ENCODE results near the gene NACC2.
A peak's percentile ranks its signal among the peaks of the same experiment; 100 is the strongest.

Gene NACC2

GRCh38 chr9:136051837-136052471 is 43.1 kb downstream of the NACC2 start:
- H3K36me3 ChIP-seq (ENCODE audit: control insufficient read depth in 5 of 5, insufficient read depth in 5 of 5, low read length in 5 of 5), result peaks cover 0 to 29% (median 28%) of the 10 kb centered on the region in 5 donors
- H3K4me1 ChIP-seq (ENCODE audit: control insufficient read depth in 5 of 5, insufficient read depth in 5 of 5, low read length in 5 of 5), result peaks cover 2 to 43% (median 36%) of the 10 kb centered on the region in 5 donors
- peak overlapping the region in 2 of 5 donors; percentile 18 to 47 for H3K9ac ChIP-seq (ENCODE audit: low read length in 5 of 5)
- H3K27ac ChIP-seq (ENCODE audit: low read depth, low read length), result no peak overlapping the region
- no peaks in the 10 kb centered on the region for H3K9me3 ChIP-seq (ENCODE audit: control insufficient read depth in 5 of 5, low read length in 5 of 5)
- H3K27me3 ChIP-seq (ENCODE audit: control insufficient read depth in 5 of 5, insufficient read depth in 4 of 5, low read length in 5 of 5), result no peaks in the 10 kb centered on the region
- peak overlapping the region; percentile 37 to 64 (median 61) for H3K4me3 ChIP-seq (ENCODE audit: low read depth in 1 of 5, low read length in 5 of 5)

GRCh38 chr9:136051453-136051836 is 43.6 kb downstream of the NACC2 start:
- Histone ChIP-seq H3K27ac (ENCODE audit: low read depth, low read length) (no peak overlapping the region), H3K9me3 (ENCODE audit: control insufficient read depth in 5 of 5, low read length in 5 of 5) (no peaks in the 10 kb centered on the region), H3K4me1 (ENCODE audit: control insufficient read depth in 5 of 5, insufficient read depth in 5 of 5, low read length in 5 of 5) (peaks cover 2 to 45% (median 39%) of the 10 kb centered on the region in 5 donors), H3K9ac (ENCODE audit: low read length in 5 of 5) (peak overlapping the region in 2 of 5 donors; percentile 18 to 25), H3K4me3 (ENCODE audit: low read depth in 1 of 5, low read length in 5 of 5) (peak overlapping the region in 4 of 5 donors; percentile 32 to 64 (median 55)), H3K27me3 (ENCODE audit: control insufficient read depth in 5 of 5, insufficient read depth in 4 of 5, low read length in 5 of 5) (no peaks in the 10 kb centered on the region), H3K36me3 (ENCODE audit: control insufficient read depth in 5 of 5, insufficient read depth in 5 of 5, low read length in 5 of 5) (peaks cover 0 to 32% (median 31%) of the 10 kb centered on the region in 5 donors)

GRCh38 chr9:136050701-136051452 is 44.2 kb downstream of the NACC2 start:
- no peak overlapping the region for H3K27ac ChIP-seq (ENCODE audit: low read depth, low read length)
- H3K4me1 ChIP-seq (ENCODE audit: control insufficient read depth in 5 of 5, insufficient read depth in 5 of 5, low read length in 5 of 5), result peaks cover 2 to 43% (median 42%) of the 10 kb centered on the region in 5 donors
- H3K4me3 ChIP-seq (ENCODE audit: low read depth in 1 of 5, low read length in 5 of 5), result peak overlapping the region in 3 of 5 donors; percentile 49 to 64 (median 61)
- H3K27me3 ChIP-seq (ENCODE audit: control insufficient read depth in 5 of 5, insufficient read depth in 4 of 5, low read length in 5 of 5), result no peaks in the 10 kb centered on the region
- peaks cover 0 to 36% (median 33%) of the 10 kb centered on the region in 5 donors for H3K36me3 ChIP-seq (ENCODE audit: control insufficient read depth in 5 of 5, insufficient read depth in 5 of 5, low read length in 5 of 5)
- peak overlapping the region in 2 of 5 donors; percentile 18 to 25 for H3K9ac ChIP-seq (ENCODE audit: low read length in 5 of 5)
- H3K9me3 ChIP-seq (ENCODE audit: control insufficient read depth in 5 of 5, low read length in 5 of 5), result no peaks in the 10 kb centered on the region

- H3K27me3 ChIP-seq (ENCODE audit: control insufficient read depth in 5 of 5, insufficient read depth in 4 of 5, low read length in 5 of 5), result no peaks in the 10 kb centered on the region
- H3K27ac ChIP-seq (ENCODE audit: low read depth, low read length), result no peak overlapping the region
- peaks cover 0 to 37% (median 34%) of the 10 kb centered on the region in 5 donors for H3K36me3 ChIP-seq (ENCODE audit: control insufficient read depth in 5 of 5, insufficient read depth in 5 of 5, low read length in 5 of 5)
- peaks cover 2 to 45% (median 42%) of the 10 kb centered on the region in 5 donors for H3K4me1 ChIP-seq (ENCODE audit: control insufficient read depth in 5 of 5, insufficient read depth in 5 of 5, low read length in 5 of 5)
- H3K9ac ChIP-seq (ENCODE audit: low read length in 5 of 5), result no peak overlapping the region
- no peaks in the 10 kb centered on the region for H3K9me3 ChIP-seq (ENCODE audit: control insufficient read depth in 5 of 5, low read length in 5 of 5)
- no peak overlapping the region for H3K4me3 ChIP-seq (ENCODE audit: low read depth in 1 of 5, low read length in 5 of 5)
Observed at GRCh38 chr9:136050266-136050700, 44.8 kb downstream of the NACC2 start.

GRCh38 chr9:136049491-136050265 is 45.4 kb downstream of the NACC2 start:
- Histone ChIP-seq H3K27me3 (ENCODE audit: control insufficient read depth in 5 of 5, insufficient read depth in 4 of 5, low read length in 5 of 5) (no peaks in the 10 kb centered on the region), H3K27ac (ENCODE audit: low read depth, low read length) (no peak overlapping the region), H3K4me3 (ENCODE audit: low read depth in 1 of 5, low read length in 5 of 5) (no peak overlapping the region), H3K36me3 (ENCODE audit: control insufficient read depth in 5 of 5, insufficient read depth in 5 of 5, low read length in 5 of 5) (peaks cover 0 to 40% (median 38%) of the 10 kb centered on the region in 5 donors), H3K4me1 (ENCODE audit: control insufficient read depth in 5 of 5, insufficient read depth in 5 of 5, low read length in 5 of 5) (peaks cover 2 to 45% (median 42%) of the 10 kb centered on the region in 5 donors), H3K9ac (ENCODE audit: low read length in 5 of 5) (no peak overlapping the region), H3K9me3 (ENCODE audit: control insufficient read depth in 5 of 5, low read length in 5 of 5) (no peaks in the 10 kb centered on the region)

- Histone ChIP-seq H3K27me3 (ENCODE audit: control insufficient read depth in 5 of 5, insufficient read depth in 4 of 5, low read length in 5 of 5) (no peaks in the 10 kb centered on the region), H3K9me3 (ENCODE audit: control insufficient read depth in 5 of 5, low read length in 5 of 5) (no peaks in the 10 kb centered on the region), H3K4me3 (ENCODE audit: low read depth in 1 of 5, low read length in 5 of 5) (no peak overlapping the region), H3K4me1 (ENCODE audit: control insufficient read depth in 5 of 5, insufficient read depth in 5 of 5, low read length in 5 of 5) (peaks cover 2 to 41% (median 38%) of the 10 kb centered on the region in 5 donors), H3K27ac (ENCODE audit: low read depth, low read length) (no peak overlapping the region), H3K9ac (ENCODE audit: low read length in 5 of 5) (no peak overlapping the region), H3K36me3 (ENCODE audit: control insufficient read depth in 5 of 5, insufficient read depth in 5 of 5, low read length in 5 of 5) (peaks cover 0 to 46% (median 38%) of the 10 kb centered on the region in 5 donors)
Observed at GRCh38 chr9:136048560-136049411, 46.3 kb downstream of the NACC2 start.

GRCh38 chr9:136047775-136048559 is 47.1 kb downstream of the NACC2 start:
- no peak overlapping the region for H3K27ac ChIP-seq (ENCODE audit: low read depth, low read length)
- H3K36me3 ChIP-seq (ENCODE audit: control insufficient read depth in 5 of 5, insufficient read depth in 5 of 5, low read length in 5 of 5), result peaks cover 0 to 46% (median 42%) of the 10 kb centered on the region in 5 donors
- no peaks in the 10 kb centered on the region for H3K9me3 ChIP-seq (ENCODE audit: control insufficient read depth in 5 of 5, low read length in 5 of 5)
- no peak overlapping the region for H3K9ac ChIP-seq (ENCODE audit: low read length in 5 of 5)
- peaks cover 2 to 35% (median 30%) of the 10 kb centered on the region in 5 donors for H3K4me1 ChIP-seq (ENCODE audit: control insufficient read depth in 5 of 5, insufficient read depth in 5 of 5, low read length in 5 of 5)
- no peak overlapping the region for H3K4me3 ChIP-seq (ENCODE audit: low read depth in 1 of 5, low read length in 5 of 5)
- no peaks in the 10 kb centered on the region for H3K27me3 ChIP-seq (ENCODE audit: control insufficient read depth in 5 of 5, insufficient read depth in 4 of 5, low read length in 5 of 5)

- H3K9ac ChIP-seq (ENCODE audit: low read length in 5 of 5), result no peak overlapping the region
- H3K36me3 ChIP-seq (ENCODE audit: control insufficient read depth in 5 of 5, insufficient read depth in 5 of 5, low read length in 5 of 5), result peaks cover 0 to 48% (median 42%) of the 10 kb centered on the region in 5 donors
- H3K27me3 ChIP-seq (ENCODE audit: control insufficient read depth in 5 of 5, insufficient read depth in 4 of 5, low read length in 5 of 5), result no peaks in the 10 kb centered on the region
- no peak overlapping the region for H3K4me3 ChIP-seq (ENCODE audit: low read depth in 1 of 5, low read length in 5 of 5)
- no peak overlapping the region for H3K27ac ChIP-seq (ENCODE audit: low read depth, low read length)
- no peaks in the 10 kb centered on the region for H3K9me3 ChIP-seq (ENCODE audit: control insufficient read depth in 5 of 5, low read length in 5 of 5)
- H3K4me1 ChIP-seq (ENCODE audit: control insufficient read depth in 5 of 5, insufficient read depth in 5 of 5, low read length in 5 of 5), result peaks cover 0 to 27% (median 22%) of the 10 kb centered on the region in 5 donors
Observed at GRCh38 chr9:136047076-136047774, 47.9 kb downstream of the NACC2 start.

Data from subcutaneous abdominal adipose tissue (tissue), 5 donors.